ENCODE results near the gene PRDM16.

- TF ChIP-seq, protein P1, sequence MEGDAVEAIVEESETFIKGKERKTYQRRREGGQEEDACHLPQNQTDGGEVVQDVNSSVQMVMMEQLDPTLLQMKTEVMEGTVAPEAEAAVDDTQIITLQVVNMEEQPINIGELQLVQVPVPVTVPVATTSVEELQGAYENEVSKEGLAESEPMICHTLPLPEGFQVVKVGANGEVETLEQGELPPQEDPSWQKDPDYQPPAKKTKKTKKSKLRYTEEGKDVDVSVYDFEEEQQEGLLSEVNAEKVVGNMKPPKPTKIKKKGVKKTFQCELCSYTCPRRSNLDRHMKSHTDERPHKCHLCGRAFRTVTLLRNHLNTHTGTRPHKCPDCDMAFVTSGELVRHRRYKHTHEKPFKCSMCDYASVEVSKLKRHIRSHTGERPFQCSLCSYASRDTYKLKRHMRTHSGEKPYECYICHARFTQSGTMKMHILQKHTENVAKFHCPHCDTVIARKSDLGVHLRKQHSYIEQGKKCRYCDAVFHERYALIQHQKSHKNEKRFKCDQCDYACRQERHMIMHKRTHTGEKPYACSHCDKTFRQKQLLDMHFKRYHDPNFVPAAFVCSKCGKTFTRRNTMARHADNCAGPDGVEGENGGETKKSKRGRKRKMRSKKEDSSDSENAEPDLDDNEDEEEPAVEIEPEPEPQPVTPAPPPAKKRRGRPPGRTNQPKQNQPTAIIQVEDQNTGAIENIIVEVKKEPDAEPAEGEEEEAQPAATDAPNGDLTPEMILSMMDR (IDR thresholded peaks at IDR 0.05 in 2 of 3, conservative IDR thresholded peaks at IDR 0.05 in 1 of 3; ENCODE audit: borderline replicate concordance in 1 of 3, insufficient read depth in 1 of 3, low read depth in 2 of 3, low read length in 2 of 3): no peak
- TF ChIP-seq POLR2A (IDR thresholded peaks at IDR 0.05; ENCODE audit: borderline replicate concordance, extremely low read depth, insufficient read depth, insufficient read length) (no peak), MAX (IDR thresholded peaks at IDR 0.05) (no peak), POLR2AphosphoS5 (IDR thresholded peaks at IDR 0.05; ENCODE audit: low read depth, low read length) (no peak), SRF (IDR thresholded peaks at IDR 0.05; ENCODE audit: low read depth) (no peak), ZBTB33 (IDR thresholded peaks at IDR 0.05; ENCODE audit: extremely low read depth, insufficient replicate concordance, low read length) (no peak), ATF3 (IDR thresholded peaks at IDR 0.05) (no peak), EZH2 (IDR thresholded peaks at IDR 0.05) (no peak), JUND (IDR thresholded peaks at IDR 0.05) (no peak), SP1 (IDR thresholded peaks at IDR 0.05; ENCODE audit: low read depth) (no peak), RAD21 (IDR thresholded peaks at IDR 0.05; ENCODE audit: low read depth) (no peak), TCF7L2 (IDR thresholded peaks at IDR 0.05; ENCODE audit: borderline replicate concordance, extremely low read depth, insufficient read depth, insufficient read length) (no peak)
These were observed 190.0 kb downstream of the PRDM16 start for GRCh38 chr1:3259020-3259419.
